ENCODE results near the gene MROH7. TPM values are rescaled to one million over a fixed set of nuclear protein-coding genes. Genes with fewer than 3 reads are reported as not detected.

The MROH7 gene
- polyA plus RNA-seq, 1 donor from 2014 or later = not detected

- Histone ChIP-seq H3K4me2 (ENCODE audit: low read length) (no peak overlapping the region), H3K27ac (ENCODE audit: low read length) (no peak overlapping the region), H3K79me2 (replicated peaks; ENCODE audit: insufficient read depth, low read length) (no peaks in the 10 kb centered on the region), H3K4me3 (ENCODE audit: low read length) (no peak overlapping the region), H4K20me1 (ENCODE audit: insufficient read depth) (no peaks in the 10 kb centered on the region), H3K9me2 (ENCODE audit: insufficient read depth, low read length) (no peaks in the 10 kb centered on the region), H3K27me3 (ENCODE audit: insufficient read depth, low read depth, low read length) (no peaks in the 10 kb centered on the region), H3K36me3 (ENCODE audit: insufficient read depth, low read length) (no peaks in the 10 kb centered on the region), H3K9me3 (ENCODE audit: low read length) (no peaks in the 10 kb centered on the region), H3K9ac (ENCODE audit: low read length) (no peak overlapping the region), H3F3A (ENCODE audit: insufficient read depth, low read length, poor library complexity, severe bottlenecking) (no peaks in the 10 kb centered on the region), H2AFZ (ENCODE audit: low read depth, low read length) (no peak overlapping the region)
- TF ChIP-seq POLR2AphosphoS5 (IDR thresholded peaks at IDR 0.05) (no peak), EP300 (conservative IDR thresholded peaks at IDR 0.05; ENCODE audit: poor library complexity, severe bottlenecking) (no peak), SMC3 (conservative IDR thresholded peaks at IDR 0.05; ENCODE audit: poor library complexity) (no peak), TAF1 (IDR thresholded peaks at IDR 0.05; ENCODE audit: low read depth) (no peak), EZH2 (IDR thresholded peaks at IDR 0.05; ENCODE audit: borderline replicate concordance, insufficient read depth, low read length, poor library complexity, severe bottlenecking) (no peak), CTCF (IDR thresholded peaks at IDR 0.05; ENCODE audit: poor library complexity, severe bottlenecking) (no peak), RAD21 (conservative IDR thresholded peaks at IDR 0.05) (no peak), MXI1 (conservative IDR thresholded peaks at IDR 0.05; ENCODE audit: poor library complexity, severe bottlenecking) (no peak), REST (IDR thresholded peaks at IDR 0.05; ENCODE audit: borderline replicate concordance) (no peak)
Measured at GRCh38 chr1:54594463-54594862, 47.1 kb upstream of the MROH7 start.

- Histone ChIP-seq H3K9me3 (ENCODE audit: low read length) (no peaks in the 10 kb centered on the region), H3K27ac (ENCODE audit: low read length) (no peak overlapping the region), H3F3A (ENCODE audit: insufficient read depth, low read length, poor library complexity, severe bottlenecking) (no peaks in the 10 kb centered on the region), H3K4me3 (ENCODE audit: low read length) (no peak overlapping the region), H3K27me3 (ENCODE audit: insufficient read depth, low read depth, low read length) (no peaks in the 10 kb centered on the region), H4K20me1 (ENCODE audit: insufficient read depth) (no peaks in the 10 kb centered on the region), H3K79me2 (replicated peaks; ENCODE audit: insufficient read depth, low read length) (no peaks in the 10 kb centered on the region), H3K36me3 (ENCODE audit: insufficient read depth, low read length) (no peaks in the 10 kb centered on the region), H2AFZ (ENCODE audit: low read depth, low read length) (no peak overlapping the region), H3K9ac (ENCODE audit: low read length) (no peak overlapping the region), H3K9me2 (ENCODE audit: insufficient read depth, low read length) (no peaks in the 10 kb centered on the region), H3K4me2 (ENCODE audit: low read length) (no peak overlapping the region)
- TF ChIP-seq SMC3 (conservative IDR thresholded peaks at IDR 0.05; ENCODE audit: poor library complexity) (no peak), MXI1 (conservative IDR thresholded peaks at IDR 0.05; ENCODE audit: poor library complexity, severe bottlenecking) (no peak), REST (IDR thresholded peaks at IDR 0.05; ENCODE audit: borderline replicate concordance) (no peak), CTCF (IDR thresholded peaks at IDR 0.05; ENCODE audit: poor library complexity, severe bottlenecking) (no peak), POLR2AphosphoS5 (IDR thresholded peaks at IDR 0.05) (no peak), TAF1 (IDR thresholded peaks at IDR 0.05; ENCODE audit: low read depth) (no peak), EP300 (conservative IDR thresholded peaks at IDR 0.05; ENCODE audit: poor library complexity, severe bottlenecking) (no peak), EZH2 (IDR thresholded peaks at IDR 0.05; ENCODE audit: borderline replicate concordance, insufficient read depth, low read length, poor library complexity, severe bottlenecking) (no peak), RAD21 (conservative IDR thresholded peaks at IDR 0.05) (no peak)
Measured at GRCh38 chr1:54595956-54596498, 45.6 kb upstream of the MROH7 start.

Data from neural cell (in vitro differentiated cells).